Thyroid gland (tissue), 4 donors: ENCODE results near the gene GRIP1.

Experiments
- CTCF ChIP-seq, 6 experiments: fragments of 200-600 bp in 3 of 6; fragments of 450-650 bp in 3 of 6; sonication (generic) in 3 of 6; IDR thresholded peaks; one replicate each; pipeline ENCODE4 v1.5.1; 2016 to 2019; ENCODE audit warnings: antibody characterized with exemption in 6 of 6, mild to moderate bottlenecking in 2 of 6, inconsistent platforms in 1 of 6, moderate library complexity in 1 of 6
- POLR2A ChIP-seq, 2 donors: fragments of 450-650 bp; IDR thresholded peaks; one replicate each; pipeline ENCODE4 v1.6.1; 2017; ENCODE audit warnings: antibody characterized with exemption in 2 of 2, mild to moderate bottlenecking in 2 of 2, moderate library complexity in 1 of 2

- TF ChIP-seq CTCF (IDR thresholded peaks at IDR 0.05) = no peak
- TF ChIP-seq POLR2A (IDR thresholded peaks at IDR 0.05) = no peak
These were observed 34.7 kb downstream of the GRIP1 start for GRCh38 chr12:66644151-66644550.
